ENCODE data around the gene IMP3.
"Not testable (repeated sequence)": the region's sequence is repeated elsewhere in the genome, so short reads cannot be mapped to it uniquely, and the experiment has no call there.

The IMP3 gene, protein sequence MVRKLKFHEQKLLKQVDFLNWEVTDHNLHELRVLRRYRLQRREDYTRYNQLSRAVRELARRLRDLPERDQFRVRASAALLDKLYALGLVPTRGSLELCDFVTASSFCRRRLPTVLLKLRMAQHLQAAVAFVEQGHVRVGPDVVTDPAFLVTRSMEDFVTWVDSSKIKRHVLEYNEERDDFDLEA

DNA sequence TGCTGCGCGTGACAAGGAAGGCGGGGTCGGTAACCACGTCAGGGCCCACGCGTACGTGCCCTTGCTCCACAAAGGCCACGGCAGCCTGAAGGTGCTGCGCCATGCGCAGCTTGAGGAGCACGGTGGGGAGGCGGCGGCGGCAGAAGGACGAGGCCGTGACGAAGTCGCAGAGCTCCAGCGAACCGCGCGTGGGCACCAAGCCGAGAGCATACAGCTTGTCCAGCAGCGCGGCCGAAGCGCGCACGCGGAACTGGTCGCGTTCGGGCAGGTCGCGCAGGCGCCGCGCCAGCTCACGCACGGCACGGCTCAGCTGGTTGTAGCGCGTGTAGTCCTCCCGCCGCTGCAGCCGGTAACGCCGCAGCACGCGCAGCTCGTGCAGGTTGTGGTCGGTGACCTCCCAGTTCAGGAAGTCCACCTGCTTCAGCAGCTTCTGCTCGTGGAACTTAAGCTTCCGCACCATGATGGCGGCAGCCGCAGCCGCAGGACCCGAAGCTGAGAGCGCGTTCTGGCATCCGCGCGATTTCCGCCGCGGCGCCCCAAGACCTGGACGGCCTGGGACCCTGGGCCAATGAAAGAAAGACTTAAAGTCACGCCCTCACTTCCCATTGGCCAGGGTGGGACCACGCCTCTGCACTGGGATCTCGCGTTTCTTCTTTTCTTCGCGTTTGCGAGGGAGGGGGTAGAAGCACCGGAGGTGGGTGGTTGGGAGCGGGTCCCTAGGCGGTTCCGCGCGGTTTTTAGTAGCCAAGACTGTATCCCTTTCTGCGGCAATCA, at the start of gene IMP3:
Gene IMP3 (minus strand): TSS at position 516 of the 774 bp plus-strand sequence. CDS start 56 bp downstream, at position 460.
- DNase-seq = peak; percentile 94

DNA sequence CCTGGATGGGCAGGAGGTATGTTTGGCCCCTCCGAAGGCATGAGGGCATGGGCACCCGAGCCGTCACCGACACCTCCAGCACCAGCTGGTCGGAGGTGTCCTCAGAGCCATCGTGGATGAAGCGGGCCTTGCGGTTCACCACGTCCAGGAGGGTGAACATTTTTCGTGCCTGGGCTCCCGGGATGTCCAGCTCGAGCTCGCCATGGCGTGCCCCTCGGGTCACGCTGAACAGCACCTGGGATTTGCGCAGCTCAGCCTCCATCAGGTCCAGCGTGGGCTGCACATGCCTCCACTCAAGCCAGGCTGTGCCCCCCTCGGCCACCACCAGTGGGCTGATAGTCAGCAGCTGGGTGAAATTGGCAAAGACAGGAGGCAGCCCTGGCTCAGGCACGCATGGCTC, 49.4 kb upstream of the IMP3 start:
- not testable (repeated sequence) for DNase-seq

DNA sequence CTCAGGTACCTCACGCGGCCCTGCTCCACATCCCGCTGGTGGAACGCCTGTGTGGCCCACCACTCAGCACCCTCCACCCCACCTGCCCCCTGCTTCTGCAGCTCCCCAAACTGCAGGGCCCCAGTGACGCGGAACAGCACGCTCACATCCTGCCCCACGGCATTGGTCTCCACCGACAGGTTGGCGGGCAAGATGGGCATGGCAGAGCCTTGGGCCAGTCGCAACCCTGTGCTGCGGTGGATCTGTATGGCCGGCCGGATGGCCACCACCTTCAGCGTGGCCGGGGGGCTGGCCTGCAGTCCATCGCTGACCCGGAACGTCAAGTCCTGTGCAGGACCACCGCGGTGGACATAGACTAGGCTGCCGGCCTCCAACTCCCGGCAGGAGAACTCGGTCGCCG, 48.8 kb upstream of the IMP3 start:
- DNase-seq = no peak

DNA sequence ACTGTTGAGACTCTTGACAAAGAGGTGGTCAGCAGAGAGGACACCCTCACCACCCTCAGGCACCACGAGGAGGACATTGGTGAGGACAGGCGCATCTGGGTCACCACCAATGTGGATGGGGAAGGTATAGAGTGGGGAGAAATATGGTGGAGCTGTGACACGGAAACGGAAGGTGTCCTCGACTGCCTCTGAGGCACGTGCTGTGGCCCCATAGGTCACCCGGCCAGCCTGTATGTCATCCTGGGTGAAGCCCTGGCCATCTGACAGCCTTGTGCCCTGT, 48.2 kb upstream of the IMP3 start:
- DNase-seq = no peak

DNA sequence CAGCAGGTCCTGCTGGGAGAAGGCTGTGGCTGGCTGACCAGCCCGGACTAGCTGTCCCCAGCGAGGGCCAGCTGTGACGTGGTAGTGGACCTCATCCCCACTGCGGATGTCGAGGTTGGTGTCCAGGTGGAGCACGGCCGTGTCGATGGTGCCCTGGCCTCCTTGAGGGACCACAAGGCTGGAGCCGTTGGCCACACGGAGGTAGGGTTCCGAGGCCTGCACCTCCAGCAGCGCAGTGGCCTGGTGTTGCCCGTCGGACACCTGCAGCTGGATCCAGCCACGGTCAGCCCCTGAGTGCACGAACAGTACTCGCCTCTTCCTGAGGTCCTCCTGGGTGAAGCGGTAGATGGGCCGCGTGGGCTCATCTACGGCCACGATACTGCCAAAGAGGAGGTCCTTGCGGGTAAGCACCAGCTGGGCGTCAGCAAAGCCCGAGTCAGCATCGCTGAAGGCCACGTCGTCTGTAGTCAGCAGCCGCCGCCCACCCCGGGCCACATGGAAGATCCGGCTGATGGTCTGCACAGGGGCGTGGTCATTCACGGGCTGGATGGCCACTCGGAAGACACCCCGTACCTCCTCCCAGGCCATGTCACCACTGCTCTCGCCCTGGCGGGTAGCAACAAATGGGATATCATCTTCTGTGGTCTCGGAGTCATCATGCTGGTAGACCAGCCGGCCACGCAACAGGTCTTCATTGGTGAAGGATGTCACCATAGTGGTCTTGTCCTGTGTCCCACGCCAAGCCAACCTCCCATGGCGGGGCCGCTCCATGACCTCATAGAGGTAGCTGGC, 47.7 kb upstream of the IMP3 start:
- no peak for DNase-seq

DNA sequence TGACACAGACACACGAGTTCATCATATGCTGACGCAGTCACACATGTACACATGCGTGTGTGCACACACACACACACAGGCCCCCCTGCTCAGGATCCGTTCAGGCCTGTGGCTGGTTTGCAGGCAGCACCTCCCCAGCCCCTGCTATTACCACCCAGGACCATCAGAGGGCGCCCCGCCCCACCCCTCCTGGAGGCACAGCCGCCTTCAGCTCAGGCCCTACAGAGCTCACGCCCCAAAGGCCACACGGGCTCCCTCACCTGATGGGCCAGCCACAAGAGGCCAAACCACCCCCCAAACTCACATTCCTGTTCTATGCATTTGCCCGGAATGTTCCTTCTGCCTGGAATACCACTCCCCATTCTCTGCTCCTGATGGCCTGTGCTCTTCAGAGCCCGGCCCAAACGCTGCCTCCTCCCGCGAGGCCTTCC, 46.2 kb upstream of the IMP3 start:
- DNase-seq = peak; percentile 82

GRCh38 chr15:75685195-75685594, 45.2 kb upstream of the IMP3 start:
- DNase-seq = no peak

DNA sequence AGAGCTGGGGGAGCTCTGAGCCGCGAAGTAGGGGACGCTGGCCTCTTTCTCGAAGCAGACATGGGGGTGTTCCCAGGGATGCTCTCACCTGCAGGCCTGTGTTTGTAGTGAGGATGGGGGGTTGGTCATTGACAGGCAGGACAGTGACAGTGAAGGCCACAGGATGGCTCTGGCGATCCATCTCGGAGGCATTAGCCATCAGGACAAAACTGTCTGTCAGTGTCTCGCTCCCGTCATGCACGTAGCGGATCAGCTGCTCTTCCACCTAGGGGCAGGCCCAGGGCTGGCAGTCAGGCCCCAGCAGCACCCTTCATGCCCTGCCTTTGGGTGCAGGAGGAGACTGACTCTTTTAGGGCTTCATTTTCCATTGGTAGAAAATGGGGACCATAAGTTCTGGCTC, 44.6 kb upstream of the IMP3 start:
- DNase-seq = no peak

DNA sequence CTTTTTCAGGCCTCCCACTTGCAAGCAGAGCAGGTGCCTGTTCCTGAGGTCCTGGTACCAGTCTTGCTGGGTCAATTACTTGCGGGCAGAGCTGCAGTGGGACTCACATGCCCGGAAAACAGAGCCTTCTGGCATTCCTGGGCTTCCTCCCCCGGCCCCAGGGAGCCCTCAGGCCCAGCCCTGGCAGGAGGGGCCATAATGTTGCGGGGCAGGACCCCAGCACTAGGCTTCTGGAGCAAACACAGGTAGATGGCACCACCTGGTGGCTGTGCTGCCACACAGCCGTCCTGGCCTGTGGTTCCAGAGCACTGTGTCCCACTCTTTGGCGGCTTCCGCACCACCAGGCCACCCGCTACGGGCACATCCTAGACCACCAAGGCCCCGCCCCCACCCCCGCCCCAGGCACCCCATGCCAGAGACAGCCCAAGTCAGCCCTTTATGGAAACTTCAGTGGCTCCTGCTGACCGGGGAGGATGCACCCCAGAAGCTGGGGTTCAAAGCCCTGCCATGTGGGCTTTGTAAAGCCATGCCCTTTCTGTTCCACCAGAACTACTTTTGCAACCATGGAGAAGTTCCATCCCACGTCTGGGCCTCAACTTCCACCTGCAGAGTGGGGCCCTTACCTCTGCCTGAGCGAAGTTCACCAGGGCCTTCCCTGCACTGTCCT, 43.8 kb upstream of the IMP3 start:
- DNase-seq = peak; percentile 73

DNA sequence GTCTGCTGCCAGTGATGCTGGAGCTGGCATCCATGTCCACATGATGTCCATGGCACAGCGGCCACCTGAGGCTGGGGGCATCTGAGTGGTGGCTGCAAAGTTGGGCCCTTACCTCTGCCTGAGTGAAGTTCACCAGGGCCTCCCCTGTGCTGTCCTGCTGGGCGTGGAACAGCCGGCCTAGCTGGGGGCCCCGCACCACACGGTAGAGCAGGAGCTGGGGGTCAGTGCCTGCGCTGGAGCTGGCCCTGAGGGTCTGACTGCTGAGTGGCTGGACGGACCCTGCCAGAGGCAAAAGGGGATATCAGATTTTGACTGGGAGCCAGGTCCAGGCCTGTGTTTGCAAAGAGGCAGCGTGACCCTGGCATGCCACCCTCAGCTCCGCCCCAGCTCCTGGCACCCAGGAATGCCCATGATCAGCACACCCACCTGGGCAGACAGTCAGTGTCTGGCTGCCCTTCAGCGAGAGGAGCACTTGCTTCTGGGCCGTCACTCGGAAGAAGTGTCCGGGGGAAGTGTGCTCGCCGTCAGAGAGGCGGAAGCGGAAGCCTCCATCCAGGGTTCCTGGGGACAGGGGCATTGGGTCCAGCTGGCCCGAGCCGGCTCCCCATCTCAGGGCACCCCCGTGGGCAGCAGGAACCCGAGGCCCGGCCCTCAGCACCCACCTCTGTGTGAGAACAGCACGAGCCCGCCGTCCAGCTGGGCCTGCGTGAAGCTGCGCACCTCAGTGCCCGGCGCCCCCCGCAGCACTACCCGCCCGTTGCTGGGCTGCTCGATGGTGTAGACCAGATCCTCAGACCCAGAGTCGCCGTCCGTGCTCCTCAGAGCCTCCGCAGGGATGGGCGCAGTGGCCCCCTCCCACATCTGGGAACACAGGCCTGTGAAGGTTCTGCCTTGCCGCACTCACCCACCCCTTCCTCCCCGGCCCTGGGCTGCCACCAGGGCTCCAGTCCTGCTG, 42.4 kb upstream of the IMP3 start:
- no peak for DNase-seq

- no peak for DNase-seq
Observed at GRCh38 chr15:75680007-75680789, 40.2 kb upstream of the IMP3 start.

GRCh38 chr15:75678324-75678690, 38.3 kb upstream of the IMP3 start:
- DNase-seq = not testable (repeated sequence)

- no peak for DNase-seq
Observed at GRCh38 chr15:75677465-75678323, 37.7 kb upstream of the IMP3 start.

DNA sequence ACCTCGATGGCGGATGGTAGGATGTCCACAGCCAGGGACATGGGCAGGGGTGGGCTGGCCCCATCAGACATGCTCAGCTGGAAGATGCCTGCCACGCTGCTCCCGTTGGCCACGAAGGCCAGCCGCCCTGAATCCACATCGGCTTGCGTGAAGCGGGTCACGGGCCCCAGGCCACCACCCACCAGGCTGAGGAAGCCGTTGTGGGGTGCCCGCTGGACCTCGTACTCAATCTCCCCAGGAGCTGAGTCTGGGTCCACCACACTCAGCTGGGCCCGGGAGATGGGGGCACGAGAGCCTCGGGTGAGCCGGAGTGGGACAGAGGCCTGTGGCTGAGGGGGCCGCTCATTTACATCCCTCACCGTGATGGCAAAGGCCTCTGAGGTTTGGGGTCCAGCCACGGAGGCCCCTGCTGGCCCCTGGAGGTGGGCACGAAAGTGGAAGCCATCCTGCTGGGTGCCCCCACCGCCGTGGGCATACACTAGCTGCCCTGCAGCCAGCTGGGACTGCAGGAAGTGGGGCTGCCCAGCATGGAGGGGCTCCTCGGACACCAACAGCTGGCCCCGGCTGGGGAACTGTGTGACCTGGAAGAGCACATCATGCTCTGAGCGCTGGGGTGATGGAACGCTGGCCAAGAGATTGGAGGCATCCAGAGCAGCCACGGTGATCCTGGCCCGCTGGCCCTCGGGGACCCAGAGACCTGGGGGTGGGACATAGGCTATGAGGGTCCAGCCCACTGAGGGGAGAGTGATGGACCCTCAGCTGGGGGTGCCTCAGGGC, 36.9 kb upstream of the IMP3 start:
- no peak for DNase-seq

DNA sequence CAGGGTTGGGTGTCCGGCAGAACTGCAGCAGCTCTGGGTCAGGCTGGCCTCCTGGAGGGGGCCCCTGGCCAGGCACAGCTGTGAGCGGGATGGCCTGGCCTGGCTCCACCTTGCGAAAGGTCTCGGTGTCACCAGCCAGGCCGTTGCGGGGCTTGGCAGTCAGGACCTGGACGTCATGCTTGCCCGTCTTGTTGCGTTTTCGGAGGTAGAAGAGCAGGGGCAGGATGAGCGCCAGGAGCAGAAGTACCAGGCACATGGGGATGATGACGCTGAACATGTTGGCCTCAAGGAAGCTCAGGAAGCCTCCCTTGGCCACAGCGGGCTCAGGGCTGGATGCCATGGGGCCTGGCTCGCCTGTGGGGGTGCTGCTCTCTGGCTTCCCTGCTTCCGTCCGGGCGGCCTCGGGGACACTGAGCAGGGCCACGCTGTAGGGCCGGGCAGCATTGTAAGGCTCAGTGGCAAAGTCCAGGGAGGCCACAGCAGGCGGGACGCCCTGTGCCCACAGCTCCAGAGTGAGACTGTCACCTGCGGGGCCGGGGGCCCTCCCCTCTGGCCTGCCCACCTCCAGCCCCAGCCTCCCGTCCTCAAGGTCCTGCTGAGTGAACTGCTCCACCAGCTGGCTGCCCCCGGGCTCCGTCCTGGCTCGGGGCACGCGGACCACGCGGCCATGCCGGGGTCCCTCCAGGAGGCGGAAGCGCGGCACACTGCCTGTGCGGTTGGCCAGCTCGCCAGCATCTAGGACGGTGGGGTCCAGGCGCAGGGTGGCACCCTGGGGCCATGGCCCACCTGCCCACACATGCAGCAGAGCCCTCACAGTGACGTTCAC, 35.8 kb upstream of the IMP3 start:
- DNase-seq = no peak

DNA sequence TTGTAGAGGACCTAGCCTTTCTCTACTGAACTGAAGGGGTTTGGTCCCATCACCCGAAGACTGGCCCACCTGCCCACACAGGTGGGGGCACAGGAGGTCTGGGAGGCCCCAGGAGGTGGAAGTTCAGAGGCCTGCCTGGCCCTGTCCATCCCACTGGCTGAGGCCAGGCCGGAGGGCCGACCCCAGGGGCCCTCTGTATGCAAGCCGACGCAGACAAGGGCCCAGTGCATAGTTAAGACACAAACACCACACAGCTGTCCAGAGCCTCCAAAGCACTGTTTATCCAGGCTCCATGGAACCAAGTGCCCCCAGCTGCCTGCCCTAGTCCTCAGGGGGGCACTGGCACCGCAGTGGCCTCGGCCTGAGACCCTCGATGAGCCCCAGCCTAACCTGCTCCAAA, 34.3 kb upstream of the IMP3 start:
- DNase-seq = no peak

DNA sequence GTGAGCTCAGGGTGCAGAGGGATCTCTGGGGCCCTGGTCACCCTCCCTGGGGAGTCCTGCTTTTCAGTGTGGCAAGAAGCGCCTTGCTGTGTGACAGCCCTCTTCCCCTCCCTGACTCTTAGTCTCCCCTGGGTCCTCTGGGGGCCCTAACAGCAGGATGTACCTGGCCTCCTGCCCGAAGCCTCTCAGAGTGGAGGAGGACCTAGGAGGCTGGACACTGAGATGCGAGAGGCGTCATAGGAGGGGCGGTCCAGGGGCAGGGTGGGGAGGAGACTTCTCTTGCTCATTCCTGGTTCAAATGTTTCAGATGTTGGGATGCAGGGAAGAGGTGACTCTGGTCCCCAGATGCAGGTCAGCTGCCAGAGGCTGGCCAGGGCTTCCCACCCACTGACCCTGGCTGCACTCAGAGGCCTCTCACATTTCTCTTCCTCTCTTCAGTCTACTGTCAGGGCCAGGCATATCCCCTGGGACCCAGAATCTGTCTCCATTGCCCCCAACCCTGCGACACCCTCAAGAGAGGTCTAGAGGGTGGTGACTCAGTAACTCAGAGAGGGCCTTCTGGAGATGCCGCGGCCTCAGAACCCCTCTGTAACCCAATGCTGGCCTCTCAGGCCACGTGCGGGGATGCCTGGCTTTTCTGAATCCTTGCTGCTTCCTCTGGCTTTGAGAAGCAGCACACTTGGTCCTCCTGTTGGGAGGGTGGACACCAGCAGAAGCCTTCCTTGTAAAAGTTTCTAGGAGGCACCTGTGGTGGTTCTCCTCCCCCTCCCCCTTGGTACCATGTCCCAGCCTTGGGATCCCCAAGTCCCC, 33.6 kb upstream of the IMP3 start:
- DNase-seq = no peak

Data from activated naive CD4-positive, alpha-beta T cell treated with Interleukin-2 at 50 U/mL for 16 hours (primary cell).